Gastroesophageal sphincter (tissue), 4 donors: ENCODE results near the gene GP5. TPM values are rescaled to one million over a fixed set of nuclear protein-coding genes. Genes with fewer than 3 reads are reported as not detected.
A peak's percentile ranks its signal among the peaks of the same experiment; 100 is the strongest.

ENCODE experiments used
- ATAC-seq: fragments of 150-250 bp; one replicate; pipeline ENCODE4 v1.9.1; 2016; ENCODE audit warnings: mild to moderate bottlenecking, moderate library complexity
- H3K27ac ChIP-seq, 4 donors: fragments of 200-600 bp; sonication (generic) in 3 of 4; 1 replicate in 3 of 4; 2 replicates in 1 of 4; pipeline ENCODE4 v1.5.1; 2016 to 2019
- H3K27me3 ChIP-seq: fragments of 200-600 bp; sonication (generic); one replicate; pipeline ENCODE4 v1.5.1; 2019
- H3K36me3 ChIP-seq, 2 donors: fragments of 200-600 bp; sonication (generic); one replicate each; pipeline ENCODE4 v1.5.1; 2019; ENCODE audit warnings: control low read depth in 1 of 2
- H3K4me1 ChIP-seq, 3 donors: fragments of 200-600 bp; sonication (generic); 1 replicate in 2 of 3; 2 replicates in 1 of 3; pipeline ENCODE4 v1.5.1; 2016 to 2019; ENCODE audit warnings: control low read depth in 2 of 3
- H3K4me3 ChIP-seq, 2 donors: fragments of 200-600 bp; sonication (generic); one replicate each; pipeline ENCODE4 v1.5.1; 2019; ENCODE audit warnings: mild to moderate bottlenecking in 1 of 2, moderate library complexity in 1 of 2
- H3K9me3 ChIP-seq, 3 donors: fragments of 200-600 bp; sonication (generic); one replicate each; pipeline ENCODE4 v1.5.1; 2017 to 2019; ENCODE audit warnings: control low read depth in 2 of 3
- EP300 ChIP-seq: sonication (generic); formaldehyde crosslinking; IDR thresholded peaks from one replicate; pipeline ENCODE4 v1.6.1; 2017; ENCODE audit warnings: antibody characterized with exemption, mild to moderate bottlenecking
- POLR2A ChIP-seq, 2 donors: fragments of 450-650 bp; IDR thresholded peaks; one replicate each; pipeline ENCODE4 v1.6.1; 2017; ENCODE audit warnings: antibody characterized with exemption in 2 of 2, mild to moderate bottlenecking in 2 of 2, moderate library complexity in 1 of 2
- POLR2AphosphoS5 ChIP-seq: sonication (generic); formaldehyde crosslinking; IDR thresholded peaks from one replicate; pipeline ENCODE4 v1.6.1; 2017; ENCODE audit warnings: antibody characterized with exemption
- WGBS, 2 donors: methylation state at CpG; one replicate each; pipeline ENCODE4 v1.1.5; 2018; ENCODE audit warnings: low coverage in 1 of 2; 5-methylcytosine and 5-hydroxymethylcytosine counted together
- total RNA-seq, 4 donors: library from RNA; depleted of rRNA; stranded (reverse); fragments of >200 nt; gene quantifications; one replicate each; pipeline ENCODE4 v1.1.0, GENCODE V29; 2016
- TF ChIP-seq, protein P1 (sequence below), 4 experiments: fragments of 200-600 bp in 2 of 4; fragments of 450-650 bp in 2 of 4; sonication (generic) in 1 of 4; IDR thresholded peaks; one replicate each; pipeline ENCODE4 v1.5.1; 2017 to 2019; ENCODE audit warnings: antibody characterized with exemption in 4 of 4, mild to moderate bottlenecking in 2 of 4, moderate library complexity in 2 of 4

GP5 gene
- total RNA-seq, 4 donors from 2014 or later = 0.31 TPM; not detected in 3

DNA sequence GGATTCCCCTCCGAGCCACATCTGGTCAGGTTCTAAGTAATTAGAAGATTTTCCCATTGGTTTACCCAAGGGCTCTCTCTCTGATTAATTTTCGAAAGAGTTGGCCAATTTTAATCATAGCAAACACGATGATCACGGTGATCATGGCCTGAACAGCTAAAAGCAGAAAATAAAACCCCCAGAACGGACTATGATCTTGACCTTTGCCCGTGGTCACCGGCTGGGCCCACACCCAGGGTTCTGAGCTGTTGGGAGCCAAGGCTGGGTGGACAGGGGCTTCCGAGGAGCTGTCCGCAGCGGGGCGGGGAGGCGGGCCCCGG, 2.6 kb downstream of the GP5 start:
- Histone ChIP-seq H3K27me3 (peaks cover 52% of the 10 kb centered on the region), H3K9me3 (peaks cover 0 to 3% (median 0%) of the 10 kb centered on the region in 3 donors), H3K27ac (peak overlapping the region in 2 of 4 donors; percentile 31 to 35), H3K36me3 (no peaks in the 10 kb centered on the region), H3K4me3 (peak overlapping the region in 1 of 2 donors; percentile 38), H3K4me1 (peaks cover 0 to 26% (median 17%) of the 10 kb centered on the region in 3 donors)
- no peak for ATAC-seq
- TF ChIP-seq, protein P1, sequence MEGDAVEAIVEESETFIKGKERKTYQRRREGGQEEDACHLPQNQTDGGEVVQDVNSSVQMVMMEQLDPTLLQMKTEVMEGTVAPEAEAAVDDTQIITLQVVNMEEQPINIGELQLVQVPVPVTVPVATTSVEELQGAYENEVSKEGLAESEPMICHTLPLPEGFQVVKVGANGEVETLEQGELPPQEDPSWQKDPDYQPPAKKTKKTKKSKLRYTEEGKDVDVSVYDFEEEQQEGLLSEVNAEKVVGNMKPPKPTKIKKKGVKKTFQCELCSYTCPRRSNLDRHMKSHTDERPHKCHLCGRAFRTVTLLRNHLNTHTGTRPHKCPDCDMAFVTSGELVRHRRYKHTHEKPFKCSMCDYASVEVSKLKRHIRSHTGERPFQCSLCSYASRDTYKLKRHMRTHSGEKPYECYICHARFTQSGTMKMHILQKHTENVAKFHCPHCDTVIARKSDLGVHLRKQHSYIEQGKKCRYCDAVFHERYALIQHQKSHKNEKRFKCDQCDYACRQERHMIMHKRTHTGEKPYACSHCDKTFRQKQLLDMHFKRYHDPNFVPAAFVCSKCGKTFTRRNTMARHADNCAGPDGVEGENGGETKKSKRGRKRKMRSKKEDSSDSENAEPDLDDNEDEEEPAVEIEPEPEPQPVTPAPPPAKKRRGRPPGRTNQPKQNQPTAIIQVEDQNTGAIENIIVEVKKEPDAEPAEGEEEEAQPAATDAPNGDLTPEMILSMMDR (IDR thresholded peaks at IDR 0.05) = no peak
- no peak for TF ChIP-seq POLR2A (IDR thresholded peaks at IDR 0.05)
- TF ChIP-seq POLR2AphosphoS5 = no peak
- no peak for TF ChIP-seq EP300
- 19 to 21% methylated on average over 4 of the region's 13 CpGs for WGBS, 2 donors

DNA sequence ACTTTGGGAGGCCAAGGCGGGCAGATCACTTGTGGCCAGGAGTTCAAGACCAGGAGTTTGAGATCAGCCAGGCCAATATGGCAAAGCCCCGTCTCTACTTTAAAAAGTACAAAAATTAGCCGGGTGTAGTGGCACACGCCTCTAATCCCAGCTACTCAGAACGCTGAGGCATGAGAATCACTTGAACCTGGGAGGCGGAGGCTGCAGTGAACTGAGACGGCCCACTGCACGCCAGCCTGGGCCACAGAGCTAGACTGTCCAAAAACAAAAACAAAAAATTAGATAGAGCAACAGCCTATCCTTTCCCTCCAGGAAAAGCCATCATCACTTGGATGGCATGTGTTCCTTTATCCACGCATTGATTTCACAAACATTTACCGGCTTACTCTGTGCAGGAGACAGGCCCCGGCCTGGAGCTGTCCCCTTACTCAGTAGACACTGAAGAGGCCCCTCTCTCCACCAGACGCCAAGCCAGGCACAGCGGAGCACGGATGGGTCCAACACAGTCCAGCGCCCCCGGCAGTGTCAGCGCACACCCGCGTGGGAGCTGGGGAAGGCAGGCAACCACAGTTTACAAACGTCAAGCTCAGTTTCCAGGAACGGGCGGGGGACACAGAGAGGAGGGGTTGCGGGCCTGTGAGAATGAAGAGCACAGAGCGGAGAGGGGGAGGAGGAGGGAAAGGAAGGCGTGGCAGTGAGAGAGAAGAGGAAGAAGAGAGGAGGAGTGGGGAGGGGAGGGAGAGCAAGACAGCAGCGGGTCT, 3.1 kb downstream of the GP5 start:
- peak overlapping the region in 2 of 4 donors; percentile 31 to 35 for H3K27ac ChIP-seq
- H3K4me3 ChIP-seq = peak overlapping the region in 1 of 2 donors; percentile 38
- H3K9me3 ChIP-seq = peaks cover 0 to 8% (median 0%) of the 10 kb centered on the region in 3 donors
- no peaks in the 10 kb centered on the region for H3K36me3 ChIP-seq
- WGBS, 2 donors = 13 to 50% methylated on average over 15 to 16 of the region's 26 CpGs
- H3K4me1 ChIP-seq = peaks cover 0 to 26% (median 17%) of the 10 kb centered on the region in 3 donors
- H3K27me3 ChIP-seq = peaks cover 52% of the 10 kb centered on the region
- peak; percentile 57 for ATAC-seq
- TF ChIP-seq POLR2AphosphoS5 (no peak), POLR2A (IDR thresholded peaks at IDR 0.05) (no peak), EP300 (no peak)
- TF ChIP-seq, protein P1 (IDR thresholded peaks at IDR 0.05) = no peak

DNA sequence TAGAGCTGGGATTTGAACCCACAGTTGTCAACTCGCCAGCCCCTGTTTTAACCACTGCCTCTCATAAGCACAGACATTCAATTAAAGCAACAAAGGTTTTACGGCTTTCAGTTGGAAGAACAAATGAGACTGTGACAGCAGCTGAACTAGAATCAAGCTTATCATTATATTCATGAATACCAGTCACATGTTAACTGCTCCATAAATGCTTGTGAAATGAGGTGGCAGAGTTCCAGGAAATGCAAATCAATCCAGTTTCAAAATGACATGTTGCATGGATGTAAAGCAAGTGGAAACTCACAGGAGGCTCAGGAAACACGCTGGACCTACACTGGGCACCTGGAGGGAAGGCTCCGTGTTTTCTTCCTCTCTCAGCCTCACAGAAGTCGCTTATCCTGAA, 3.9 kb downstream of the GP5 start:
- Histone ChIP-seq H3K4me3 (no peak overlapping the region), H3K9me3 (peaks cover 0 to 12% (median 0%) of the 10 kb centered on the region in 3 donors)
- ATAC-seq = no peak

DNA sequence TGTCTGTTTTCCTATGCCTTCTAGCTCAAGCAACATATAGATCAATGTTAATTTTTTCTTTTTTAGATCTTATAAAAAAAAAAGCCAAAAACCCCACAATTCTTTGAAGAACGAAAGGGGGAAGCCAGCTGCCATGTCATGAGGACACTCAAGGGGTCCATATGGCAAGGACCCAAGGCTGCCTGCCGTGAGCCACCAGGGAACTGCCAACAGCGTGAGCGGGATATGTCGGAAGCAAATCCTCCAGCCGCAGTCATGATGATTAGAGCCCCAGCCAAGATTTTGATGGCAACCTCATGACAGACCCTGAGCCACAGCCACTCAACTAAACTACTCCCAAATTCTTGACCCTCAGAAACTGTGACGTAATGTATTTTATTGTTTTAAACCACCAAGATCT, 6.5 kb downstream of the GP5 start:
- Histone ChIP-seq H3K4me1 (peaks cover 0 to 16% (median 11%) of the 10 kb centered on the region in 3 donors), H3K4me3 (no peak overlapping the region), H3K27ac (no peak overlapping the region), H3K9me3 (peaks cover 0 to 12% (median 0%) of the 10 kb centered on the region in 3 donors), H3K27me3 (peaks cover 33% of the 10 kb centered on the region), H3K36me3 (no peaks in the 10 kb centered on the region)
- 71 to 100% methylated on average over 1 to 4 of the region's 7 CpGs for WGBS, 2 donors
- no peak for ATAC-seq
- TF ChIP-seq POLR2AphosphoS5 (no peak), POLR2A (IDR thresholded peaks at IDR 0.05) (no peak), EP300 (no peak)
- TF ChIP-seq, protein P1 (IDR thresholded peaks at IDR 0.05) = no peak

More for the DNA sequence above, 3.9 kb downstream of the GP5 start:
- H3K27me3 ChIP-seq = peaks cover 52% of the 10 kb centered on the region
- H3K4me1 ChIP-seq = peaks cover 0 to 26% (median 17%) of the 10 kb centered on the region in 3 donors
- H3K27ac ChIP-seq = no peak overlapping the region
- H3K36me3 ChIP-seq = no peaks in the 10 kb centered on the region
- 52 to 96% methylated on average over 3 to 4 of the region's 5 CpGs for WGBS, 2 donors
- TF ChIP-seq, protein P1 (IDR thresholded peaks at IDR 0.05) = no peak
- TF ChIP-seq POLR2AphosphoS5 = no peak
- no peak for TF ChIP-seq POLR2A (IDR thresholded peaks at IDR 0.05)
- no peak for TF ChIP-seq EP300

DNA sequence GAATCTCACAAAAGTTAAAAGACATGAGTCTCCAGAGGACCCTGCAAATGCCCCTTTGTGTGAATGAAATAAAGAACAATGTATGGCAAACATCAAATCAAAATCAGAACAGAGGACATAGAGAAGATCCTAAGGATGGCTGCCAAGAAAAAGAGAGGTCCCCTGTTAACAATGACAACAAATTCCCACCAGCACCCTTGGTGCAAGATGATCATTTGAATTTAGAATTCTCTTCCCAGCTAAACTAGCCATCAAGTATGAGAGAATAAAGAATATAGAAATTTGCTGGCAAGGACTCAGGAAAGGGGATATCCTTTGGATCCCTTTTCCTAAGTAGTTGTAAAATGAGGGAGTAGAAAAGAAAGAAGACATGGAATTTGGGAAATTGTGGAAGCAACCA, 8.2 kb downstream of the GP5 start:
- no peak overlapping the region for H3K4me3 ChIP-seq
- ATAC-seq = no peak
- H3K36me3 ChIP-seq = no peaks in the 10 kb centered on the region
- no peaks in the 10 kb centered on the region for H3K4me1 ChIP-seq
- H3K27ac ChIP-seq = no peak overlapping the region
- peaks cover 0 to 12% (median 0%) of the 10 kb centered on the region in 3 donors for H3K9me3 ChIP-seq
- peaks cover 21% of the 10 kb centered on the region for H3K27me3 ChIP-seq
- no peak for TF ChIP-seq POLR2A (IDR thresholded peaks at IDR 0.05)
- TF ChIP-seq POLR2AphosphoS5 = no peak
- TF ChIP-seq, protein P1 (IDR thresholded peaks at IDR 0.05) = no peak
- no peak for TF ChIP-seq EP300
